GM12878 (cell line): ENCODE data around the gene CIAO2A.

Source experiments
- ATF2 ChIP-seq: IDR thresholded peaks from 2 replicates; pipeline ENCODE4 v1.6.1; 2012; ENCODE audit warnings: low read length, inconsistent platforms
- PKNOX1 ChIP-seq: fragments of 450-650 bp; IDR thresholded peaks from 2 replicates; pipeline ENCODE4 v1.6.1; 2016; ENCODE audit warnings: mild to moderate bottlenecking
- RCOR1 ChIP-seq: conservative IDR thresholded peaks from 2 replicates; pipeline ENCODE4 v1.6.1; 2012; ENCODE audit warnings: low read depth, low read length, improper control_type of control experiment
- TAF1 ChIP-seq: IDR thresholded peaks from 2 replicates; pipeline ENCODE4 v1.6.1; 2011; ENCODE audit warnings: mild to moderate bottlenecking, low read depth, low read length, borderline replicate concordance

GRCh38 chr15:64066451-64066850, 27.2 kb downstream of the CIAO2A start:
- TF ChIP-seq ATF2, result no peak
- TF ChIP-seq TAF1, result no peak
- no peak for TF ChIP-seq RCOR1
- TF ChIP-seq PKNOX1, result no peak
